Hepatocyte (in vitro differentiated cells): ENCODE measurements around the gene SPEG. TPM values are rescaled to one million over a fixed set of nuclear protein-coding genes. Genes with fewer than 3 reads are reported as not detected.
A peak's percentile ranks its signal among the peaks of the same experiment; 100 is the strongest.

Experiments
- DNase-seq: peaks from one replicate; pipeline ENCODE4 v3.0.0-alpha.2; 2016; ENCODE audit warnings: low spot score
- H2AFZ ChIP-seq: fragments of 200-600 bp; sonication (generic); 2 replicates; pipeline ENCODE4 v1.6.0; 2016; ENCODE audit warnings: antibody characterized with exemption, mild to moderate bottlenecking
- H3K27ac ChIP-seq: fragments of 200-600 bp; sonication (generic); 2 replicates; pipeline ENCODE4 v1.5.1; 2016; ENCODE audit warnings: mild to moderate bottlenecking
- H3K27me3 ChIP-seq: fragments of 200-600 bp; sonication (generic); 2 replicates; pipeline ENCODE4 v1.6.1; 2016
- H3K36me3 ChIP-seq: fragments of 200-600 bp; sonication (generic); replicated peaks from 2 replicates; pipeline ENCODE4 v1.5.1; 2016; ENCODE audit warnings: low read depth; ENCODE audit not compliant: insufficient read depth
- H3K4me1 ChIP-seq: fragments of 200-600 bp; sonication (generic); 2 replicates; pipeline ENCODE4 v1.5.1; 2016; ENCODE audit warnings: mild to moderate bottlenecking, moderate library complexity; ENCODE audit not compliant: insufficient read depth
- H3K4me2 ChIP-seq: fragments of 200-600 bp; sonication (generic); 2 replicates; pipeline ENCODE4 v1.6.0; 2016
- H3K4me3 ChIP-seq: fragments of 200-600 bp; sonication (generic); 2 replicates; pipeline ENCODE4 v1.5.1; 2016; ENCODE audit warnings: mild to moderate bottlenecking
- H3K79me2 ChIP-seq: fragments of 200-600 bp; sonication (generic); 2 replicates; pipeline ENCODE4 v1.6.0; 2017; ENCODE audit warnings: mild to moderate bottlenecking
- H3K9me2 ChIP-seq: fragments of 200-600 bp; sonication (generic); replicated peaks from 2 replicates; pipeline ENCODE4 v1.6.0; 2017; ENCODE audit warnings: mild to moderate bottlenecking; ENCODE audit not compliant: insufficient read depth
- H3K9me3 ChIP-seq: fragments of 200-600 bp; sonication (generic); 2 replicates; pipeline ENCODE4 v1.5.1; 2016; ENCODE audit warnings: low read depth, mild to moderate bottlenecking
- H4K20me1 ChIP-seq: fragments of 200-600 bp; sonication (generic); 2 replicates; pipeline ENCODE4 v1.6.0; 2016; ENCODE audit warnings: mild to moderate bottlenecking; ENCODE audit not compliant: insufficient read depth, poor library complexity, severe bottlenecking
- CTCF ChIP-seq: fragments of 200-600 bp; sonication (generic); IDR thresholded peaks from 2 replicates; pipeline ENCODE4 v1.5.1; 2016; ENCODE audit warnings: antibody characterized with exemption, mild to moderate bottlenecking; ENCODE audit not compliant: poor library complexity
- EZH2 ChIP-seq: fragments of 200-600 bp; sonication (generic); IDR thresholded peaks from 2 replicates; pipeline ENCODE4 v1.6.1; 2016; ENCODE audit warnings: antibody characterized with exemption, mild to moderate bottlenecking, borderline replicate concordance
- EZH2phosphoT487 ChIP-seq: fragments of 200-600 bp; sonication (generic); IDR thresholded peaks from one replicate; pipeline ENCODE4 v1.6.1; 2018; ENCODE audit warnings: antibody characterized with exemption, mild to moderate bottlenecking, low read depth, moderate library complexity; ENCODE audit not compliant: unreplicated experiment, severe bottlenecking
- WGBS: methylation state at CpG from one replicate; pipeline ENCODE4 v1.1.6; 2016; ENCODE audit warnings: low lambda C conversion rate; ENCODE audit errors: missing lambda C conversion rate; 5-methylcytosine and 5-hydroxymethylcytosine counted together
- polyA plus RNA-seq: library from polyadenylated mRNA; unstranded; fragments of >200 nt; fragmentation: Nextera tagmentation; extraction: Ambion mirVana; gene quantifications from 2 replicates; pipeline ENCODE4 v1.2.1, GENCODE V29; 2016
- total RNA-seq: library from RNA; depleted of rRNA; stranded (reverse); fragments of >200 nt; gene quantifications from 2 replicates; pipeline ENCODE4 v1.2.3, GENCODE V29; 2014

The SPEG gene
- total and polyA plus RNA-seq, 2 experiments from 2014 or later: 21.6 to 40.0 TPM

- H3K27me3 ChIP-seq: peaks cover 59% of the 10 kb centered on the region
- no peaks in the 10 kb centered on the region for H3K9me3 ChIP-seq
- H3K4me1 ChIP-seq: peaks cover 10% of the 10 kb centered on the region
- H3K27ac ChIP-seq: no peak overlapping the region
- H3K36me3 ChIP-seq: no peaks in the 10 kb centered on the region
- DNase-seq: no peak
- TF ChIP-seq CTCF (no peak), EZH2 (no peak), EZH2phosphoT487 (no peak)
- no peak overlapping the region for H3K4me2 ChIP-seq
- H3K9me2 ChIP-seq: no peaks in the 10 kb centered on the region
- no peaks in the 10 kb centered on the region for H3K79me2 ChIP-seq
- H4K20me1 ChIP-seq: no peaks in the 10 kb centered on the region
- 74% methylated on average over 5 of the region's 5 CpGs for WGBS
- H2AFZ ChIP-seq: no peak overlapping the region
- no peak overlapping the region for H3K4me3 ChIP-seq
These were observed 92.8 kb downstream of the SPEG start for GRCh38 chr2:219527472-219527871.

DNA sequence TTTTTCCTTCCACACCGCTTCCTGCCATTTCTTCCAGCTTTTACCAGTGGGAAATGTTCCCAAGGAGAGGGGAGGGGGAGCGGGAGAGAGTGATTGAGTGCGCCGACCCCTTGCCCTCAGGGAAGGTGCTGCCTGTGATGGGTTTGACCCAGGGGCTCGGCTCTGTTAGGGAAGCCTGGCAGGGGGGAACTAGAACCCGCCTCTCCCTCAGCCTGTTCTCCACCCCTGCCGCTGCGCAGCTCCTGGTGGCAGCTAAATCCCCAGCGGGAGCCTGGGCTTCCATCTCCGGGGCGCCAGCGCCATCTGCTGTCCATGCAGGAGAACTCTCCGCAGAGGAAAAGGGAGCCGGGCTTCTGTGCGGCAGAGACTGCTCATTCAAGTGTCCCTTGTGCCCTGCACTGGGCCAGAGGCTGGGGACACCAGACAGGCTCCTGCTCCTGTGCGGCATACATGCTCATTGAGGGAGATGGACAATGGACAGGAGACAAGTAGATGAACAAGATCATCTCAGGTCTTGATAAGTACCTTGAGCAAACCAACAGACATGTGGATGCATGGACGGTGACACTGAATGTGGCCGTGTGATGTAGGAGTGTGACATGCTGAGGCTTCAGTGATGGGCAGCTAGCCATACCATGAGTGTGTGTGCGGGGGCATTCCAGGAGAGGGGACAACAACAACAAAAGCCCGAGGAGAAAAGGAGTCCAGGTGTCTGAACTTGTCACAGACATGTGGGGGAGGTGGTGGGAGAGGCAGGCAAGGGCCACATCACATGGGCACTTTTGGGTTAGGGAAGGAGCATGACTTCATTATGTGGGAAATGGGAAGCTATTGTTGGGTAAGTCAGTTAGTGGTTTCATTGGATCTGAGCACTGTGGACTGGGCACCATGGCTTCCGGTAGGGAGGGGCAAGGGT lies 95.7 kb downstream of the SPEG start:
- Histone ChIP-seq H3K36me3 (no peaks in the 10 kb centered on the region), H3K27me3 (peaks cover 35% of the 10 kb centered on the region), H4K20me1 (no peaks in the 10 kb centered on the region), H3K4me3 (no peak overlapping the region), H2AFZ (no peak overlapping the region), H3K9me2 (no peaks in the 10 kb centered on the region), H3K27ac (no peak overlapping the region), H3K4me1 (no peaks in the 10 kb centered on the region), H3K4me2 (peak overlapping the region; percentile 71), H3K9me3 (no peaks in the 10 kb centered on the region), H3K79me2 (no peaks in the 10 kb centered on the region)
- 20% methylated on average over 21 of the region's 21 CpGs for WGBS
- TF ChIP-seq CTCF: peak; percentile 97
- TF ChIP-seq EZH2phosphoT487: no peak
- TF ChIP-seq EZH2: no peak
- peak; percentile 95 for DNase-seq

DNA sequence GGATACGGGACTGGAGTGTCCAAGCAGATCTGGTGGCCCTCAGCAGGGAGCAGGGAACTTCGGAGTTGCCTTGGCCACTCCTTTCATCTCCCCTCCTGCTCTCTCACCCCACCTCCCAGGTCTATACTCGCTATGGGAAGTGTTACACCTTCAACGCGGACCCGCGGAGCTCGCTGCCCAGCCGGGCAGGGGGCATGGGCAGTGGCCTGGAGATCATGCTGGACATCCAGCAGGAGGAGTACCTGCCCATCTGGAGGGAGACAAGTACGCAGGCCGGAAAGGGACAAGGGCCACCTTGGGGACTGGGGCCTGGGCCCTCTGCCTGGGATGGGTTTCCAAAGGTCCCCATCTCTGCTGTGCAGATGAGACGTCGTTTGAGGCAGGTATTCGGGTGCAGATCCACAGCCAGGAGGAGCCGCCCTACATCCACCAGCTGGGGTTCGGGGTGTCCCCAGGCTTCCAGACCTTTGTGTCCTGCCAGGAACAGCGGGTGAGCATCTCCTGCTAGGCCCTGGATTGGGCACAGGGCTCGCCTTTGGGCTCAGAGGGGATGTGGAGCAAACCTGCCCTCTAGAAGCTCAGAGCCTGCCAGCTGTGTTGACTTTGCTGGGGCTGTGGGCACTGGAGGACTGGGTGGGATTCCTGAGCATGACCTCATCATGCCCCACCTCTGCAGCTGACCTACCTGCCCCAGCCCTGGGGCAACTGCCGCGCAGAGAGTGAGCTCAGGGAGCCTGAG lies 97.2 kb downstream of the SPEG start:
- Histone ChIP-seq H3K36me3 (no peaks in the 10 kb centered on the region), H3K4me3 (no peak overlapping the region), H3K9me2 (no peaks in the 10 kb centered on the region), H2AFZ (no peak overlapping the region), H3K27me3 (peaks cover 29% of the 10 kb centered on the region), H3K79me2 (no peaks in the 10 kb centered on the region), H3K9me3 (no peaks in the 10 kb centered on the region), H3K4me1 (no peaks in the 10 kb centered on the region), H4K20me1 (no peaks in the 10 kb centered on the region), H3K4me2 (no peak overlapping the region), H3K27ac (no peak overlapping the region)
- TF ChIP-seq CTCF (no peak), EZH2 (no peak), EZH2phosphoT487 (no peak)
- DNase-seq: no peak
- 85% methylated on average over 20 of the region's 20 CpGs for WGBS
